Measurements from ENCODE around the gene NRP2.

NRP2 gene

DNA sequence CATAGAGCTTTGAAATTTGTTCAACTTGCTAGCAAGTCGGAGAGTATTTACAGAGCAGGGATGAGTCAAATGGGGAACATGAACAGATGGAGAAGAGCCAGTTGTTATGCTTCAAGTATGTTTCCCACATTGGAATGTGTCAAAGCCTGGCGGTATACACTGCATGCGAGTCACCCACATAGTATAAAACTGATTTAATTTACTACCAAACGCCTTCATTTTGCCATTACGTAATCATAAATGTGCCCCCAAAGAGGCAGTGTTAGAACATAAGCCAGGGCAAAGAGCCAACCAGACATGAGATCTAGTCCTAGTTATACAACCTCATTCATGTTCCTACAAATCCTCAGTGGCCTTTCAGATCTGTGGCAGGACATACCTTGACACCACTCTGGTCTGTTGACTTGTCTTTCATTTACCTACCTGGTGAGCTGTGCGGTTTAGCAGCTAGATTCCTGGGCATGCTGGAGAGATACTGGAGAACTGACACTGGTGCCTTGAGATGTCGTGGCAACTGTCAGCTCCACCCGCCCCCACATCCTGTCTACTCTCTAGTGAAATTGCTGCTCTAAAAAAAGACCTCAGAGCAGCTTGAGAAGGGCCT is 21.7 kb upstream of the NRP2 start:
- DNase-seq (ENCODE audit: low read depth), result peak; percentile 20

DNA sequence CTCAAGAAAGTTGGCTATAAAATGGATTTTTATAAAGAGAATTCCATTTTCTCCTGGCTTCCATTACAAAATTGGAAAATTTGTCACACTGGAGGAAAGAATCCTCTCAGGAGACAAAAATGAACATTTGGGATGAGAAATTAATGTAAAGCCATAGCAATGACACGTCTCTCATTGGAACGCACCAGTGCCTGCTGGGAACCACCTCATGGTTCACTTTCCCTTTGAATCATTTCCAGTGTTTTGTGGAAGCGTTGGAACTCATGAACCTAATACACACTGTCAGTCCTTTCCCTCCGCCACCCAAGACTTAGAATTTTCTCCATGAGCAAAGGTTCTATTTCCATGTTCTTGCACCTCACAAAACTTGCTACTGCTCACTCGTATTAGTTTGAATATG is 21.0 kb upstream of the NRP2 start:
- DNase-seq (ENCODE audit: low read depth), result no peak

DNA sequence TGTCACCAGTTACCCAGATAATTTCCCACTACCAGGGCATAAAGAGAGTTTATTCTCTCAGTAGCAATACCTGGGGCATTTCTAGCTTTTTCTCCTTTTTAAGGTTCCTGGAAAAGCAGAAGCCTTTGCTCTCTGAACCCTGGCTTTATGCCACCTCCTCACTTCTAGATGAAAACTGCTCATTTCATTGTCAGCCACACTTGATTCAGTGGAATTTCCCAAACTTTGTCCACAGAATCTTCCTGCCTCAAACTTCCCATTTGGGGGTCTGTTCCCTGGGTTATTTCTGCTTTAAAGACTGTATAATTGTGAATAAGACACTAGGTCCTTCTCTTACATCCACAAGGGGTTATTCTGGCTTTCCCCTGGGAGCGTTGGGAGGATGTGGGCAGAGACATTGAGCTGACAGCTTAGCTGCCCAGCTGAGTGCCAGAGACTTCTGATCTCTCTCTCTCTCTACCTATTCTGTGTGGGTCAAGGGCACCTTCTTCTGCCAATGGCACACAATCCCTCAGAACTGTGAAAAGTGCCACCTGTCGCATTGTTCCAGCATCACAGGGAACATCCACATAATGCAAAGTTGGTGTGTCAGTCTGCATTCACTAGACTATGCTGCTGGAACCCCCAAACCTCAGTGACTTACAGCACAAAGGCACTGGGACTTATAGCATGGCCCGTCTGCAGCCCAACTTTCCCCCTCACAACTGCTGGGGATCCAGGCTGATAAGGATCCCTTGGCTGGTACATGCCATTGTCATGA is 19.9 kb upstream of the NRP2 start:
- DNase-seq (ENCODE audit: low read depth), result no peak

DNA sequence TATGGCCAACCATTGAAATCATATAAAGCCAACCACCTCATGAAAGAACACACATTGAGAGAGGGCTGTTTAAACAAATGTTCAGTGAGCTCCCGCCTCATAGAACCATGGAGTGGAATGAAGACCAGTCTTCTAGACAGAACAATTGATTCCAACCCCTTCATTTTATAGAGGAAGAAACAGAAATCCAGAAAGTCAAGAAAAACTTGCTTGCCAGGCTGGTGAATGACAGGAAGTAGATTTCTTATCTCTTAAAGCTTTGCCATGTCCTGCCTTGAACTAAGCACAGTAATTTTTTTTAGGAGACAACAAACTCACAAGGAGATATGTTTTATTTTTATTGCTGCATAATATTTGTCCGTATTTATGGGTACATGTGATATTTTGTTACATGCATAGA is 16.5 kb upstream of the NRP2 start:
- DNase-seq (ENCODE audit: low read depth), result no peak

DNA sequence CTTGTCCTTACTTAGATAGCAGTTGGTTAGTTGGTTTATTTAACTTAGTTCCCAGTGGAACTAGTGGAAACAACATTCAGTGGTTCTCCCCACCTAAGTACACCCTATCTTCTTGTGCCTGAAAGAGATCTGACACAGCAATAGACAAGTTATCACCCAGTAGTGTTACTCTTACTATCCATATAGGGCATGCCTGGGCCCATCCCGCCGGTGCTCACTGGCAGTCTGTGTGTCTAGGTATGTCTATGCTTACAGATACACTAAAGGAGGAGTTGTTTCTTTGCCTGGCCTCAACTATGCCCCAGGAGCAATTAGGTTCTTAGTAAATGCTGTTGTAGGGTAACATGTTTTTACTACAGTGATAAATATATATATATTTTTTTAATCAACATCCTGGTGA is 12.0 kb upstream of the NRP2 start:
- no peak for DNase-seq (ENCODE audit: low read depth)

DNA sequence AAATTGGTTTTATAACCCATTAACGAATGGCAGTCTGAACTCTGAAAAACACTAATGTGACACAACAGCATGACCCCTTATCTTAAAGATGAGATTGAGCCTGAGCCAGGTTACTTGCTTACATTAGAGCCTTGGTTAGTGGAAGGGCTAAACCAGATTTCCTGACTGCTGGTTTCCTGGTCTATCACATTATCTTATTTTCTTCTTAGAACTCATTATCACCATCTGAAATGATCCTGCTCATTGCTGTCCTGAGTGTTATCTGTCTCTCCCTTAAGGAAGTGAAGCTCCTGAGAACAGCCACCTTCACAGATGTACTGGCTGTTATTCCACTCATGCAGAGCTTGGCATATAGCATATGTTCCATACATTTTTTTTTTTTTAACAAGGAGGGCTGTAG is 9.0 kb upstream of the NRP2 start:
- no peak for DNase-seq (ENCODE audit: low read depth)

DNA sequence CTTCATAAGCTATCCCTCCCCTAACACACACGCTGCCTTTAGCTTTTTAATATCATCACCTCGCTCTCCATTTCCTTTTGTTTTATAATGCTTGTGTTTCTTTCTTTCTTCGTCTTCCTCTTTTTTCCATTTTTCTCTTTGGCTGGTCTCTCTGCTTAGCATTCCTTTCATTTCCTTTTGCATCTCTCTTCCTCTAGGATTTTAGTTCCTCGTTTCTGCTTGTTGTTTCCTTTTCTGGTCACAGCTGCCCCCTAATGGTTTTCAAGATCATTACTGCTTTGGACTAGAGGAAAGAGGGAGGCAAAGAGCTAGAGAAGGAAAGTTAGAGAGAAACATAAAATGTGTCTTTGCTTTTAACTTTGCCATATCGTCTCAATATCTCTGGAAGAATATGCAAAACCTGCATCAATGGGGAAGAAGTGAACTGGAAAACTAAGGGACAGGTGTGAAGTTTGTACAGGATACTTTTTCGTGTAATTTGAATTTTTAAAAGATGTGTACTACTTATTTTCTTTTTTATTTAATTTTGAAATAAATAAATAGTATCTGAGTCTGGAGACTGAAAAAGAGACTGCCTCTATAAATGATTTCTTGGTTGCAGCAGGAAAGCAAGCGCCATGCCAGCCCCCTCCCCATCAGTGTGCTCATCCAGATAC is 6.3 kb upstream of the NRP2 start:
- DNase-seq (ENCODE audit: low read depth), result no peak

DNA sequence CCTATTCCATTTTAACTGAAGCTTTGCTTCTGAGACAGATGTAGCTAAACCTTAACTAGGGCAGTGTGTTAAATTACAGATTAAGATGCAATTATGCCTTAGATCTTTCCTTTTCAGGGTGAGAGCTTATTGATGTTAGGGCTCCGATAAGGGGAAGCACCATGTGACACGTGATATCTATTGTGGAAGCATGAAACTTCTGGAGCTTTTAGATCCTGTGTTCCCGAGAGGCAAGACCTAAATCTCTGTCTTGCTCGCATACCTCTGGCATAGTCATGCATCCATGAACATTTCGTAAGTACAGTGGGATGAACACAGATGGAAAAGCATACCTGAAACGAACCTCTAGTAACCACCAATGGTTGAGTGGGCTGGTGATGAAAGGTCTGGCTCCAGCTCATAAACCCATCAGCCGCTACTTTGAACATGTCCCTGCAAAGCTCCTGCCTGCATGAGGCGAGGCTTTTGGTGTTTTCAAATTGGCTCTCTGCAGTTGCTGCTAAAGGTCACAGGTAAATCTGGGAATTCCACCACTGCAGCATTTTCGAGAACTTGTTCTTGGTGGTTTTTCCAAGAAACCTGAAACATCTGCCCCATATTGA is 3.7 kb upstream of the NRP2 start:
- no peak for DNase-seq (ENCODE audit: low read depth)

DNA sequence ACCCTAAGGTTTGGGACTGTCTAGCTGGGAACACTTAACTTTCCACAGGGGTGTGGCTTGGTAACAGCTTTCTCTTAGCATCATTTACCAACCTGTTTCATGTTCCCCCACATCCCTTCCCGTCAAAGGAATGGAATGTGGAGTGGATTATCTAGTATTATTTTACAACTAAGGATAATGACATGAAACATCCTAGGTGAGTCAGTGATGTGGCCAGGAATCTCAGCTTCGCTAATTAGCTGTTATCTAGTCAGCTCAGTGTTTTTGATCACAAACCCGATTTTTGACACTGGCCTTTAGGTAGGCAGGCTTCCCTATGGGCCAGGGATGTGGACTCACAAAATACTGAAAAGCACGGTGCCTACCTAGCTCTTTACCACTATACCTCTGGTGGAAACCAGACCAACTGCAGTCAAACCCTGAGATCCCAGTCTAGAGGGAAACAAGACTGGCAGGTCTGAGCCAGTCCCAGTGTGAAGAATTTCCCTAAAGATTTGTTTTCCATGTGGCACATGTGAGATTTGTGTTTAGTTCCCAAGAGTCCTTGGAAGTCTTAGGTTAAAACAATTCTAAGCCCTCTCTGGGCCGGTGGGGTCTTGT is 2.8 kb upstream of the NRP2 start:
- DNase-seq (ENCODE audit: low read depth), result no peak

DNA sequence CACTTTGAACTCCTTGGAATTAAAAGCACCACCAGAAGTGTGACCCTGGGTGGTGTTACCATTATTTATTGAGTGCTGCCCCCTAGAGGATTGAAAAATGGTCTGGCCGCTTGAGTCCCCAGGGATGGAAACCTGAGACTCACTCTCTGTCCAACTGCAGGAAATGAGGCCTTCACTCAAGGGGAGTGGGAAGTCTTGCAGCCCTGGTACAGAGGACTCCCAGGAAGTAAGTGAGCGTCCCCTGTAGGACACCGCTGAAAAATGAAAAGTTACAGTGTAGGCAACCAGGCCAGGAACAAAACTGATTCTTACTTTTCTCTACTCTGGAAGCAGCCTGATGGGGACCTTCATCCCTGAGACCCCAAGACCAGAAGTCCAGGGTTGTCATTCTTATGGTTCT is 2.2 kb upstream of the NRP2 start:
- peak; percentile 24 for DNase-seq (ENCODE audit: low read depth)

DNA sequence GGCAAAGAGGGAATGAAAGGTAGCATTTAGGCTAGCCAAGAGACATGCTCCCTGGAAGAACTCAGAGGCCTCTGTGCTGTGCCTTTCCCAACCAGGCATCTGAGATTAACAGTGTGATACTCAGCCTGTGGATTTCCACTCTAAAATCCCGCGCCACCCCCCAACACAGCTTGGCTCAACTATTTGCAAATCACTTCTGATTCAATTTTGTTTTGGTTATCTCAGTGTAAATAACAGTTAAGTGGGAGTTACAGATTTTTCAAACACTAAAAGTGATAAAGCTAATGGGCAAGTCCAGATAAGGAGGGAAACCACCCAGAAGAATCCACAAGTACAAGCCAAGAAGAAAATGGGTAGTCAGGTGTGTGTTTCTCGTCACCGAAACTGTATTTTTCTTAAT is 1.4 kb upstream of the NRP2 start:
- DNase-seq (ENCODE audit: low read depth), result no peak

DNA sequence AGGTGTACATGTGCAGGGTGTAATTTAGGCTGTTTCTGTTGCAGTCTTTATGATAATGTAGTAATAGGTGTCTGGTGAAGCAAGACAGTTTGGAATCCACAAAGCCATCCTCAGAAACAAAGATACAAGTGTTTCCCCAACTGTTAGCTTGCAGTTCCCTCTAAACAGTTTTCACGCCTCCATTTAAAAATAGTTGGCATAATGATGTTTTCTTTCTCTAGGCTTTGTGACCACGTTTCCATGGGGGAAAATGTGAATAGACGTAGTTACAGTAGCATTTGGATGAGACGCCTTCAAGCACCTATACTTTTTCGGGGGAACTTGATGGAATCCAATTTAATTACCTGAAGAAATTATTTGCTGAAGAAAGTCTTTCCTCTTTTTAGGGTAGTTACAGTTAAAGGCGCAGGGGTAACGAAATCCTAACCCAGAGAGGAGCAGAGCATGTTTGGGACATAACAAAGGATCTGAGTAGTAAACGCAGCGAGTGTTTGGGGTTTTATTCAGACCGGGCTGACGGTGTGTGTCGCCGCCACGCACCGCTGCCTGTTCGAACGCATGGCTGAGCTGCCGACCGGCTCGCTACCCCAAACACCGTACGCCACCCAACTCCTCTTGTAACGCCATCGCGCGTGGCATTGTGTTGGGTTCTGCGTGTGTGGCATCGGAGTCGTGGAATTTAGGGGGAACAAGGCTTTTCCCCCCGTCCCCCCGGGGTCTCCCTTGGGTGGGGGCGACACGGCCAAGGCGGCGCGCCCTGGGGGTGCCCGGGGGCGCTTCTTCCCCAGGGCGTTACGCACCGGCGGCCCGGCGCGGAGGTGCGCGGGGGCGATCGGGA is 681 bp upstream of the NRP2 start:
- DNase-seq (ENCODE audit: low read depth), result no peak

DNA sequence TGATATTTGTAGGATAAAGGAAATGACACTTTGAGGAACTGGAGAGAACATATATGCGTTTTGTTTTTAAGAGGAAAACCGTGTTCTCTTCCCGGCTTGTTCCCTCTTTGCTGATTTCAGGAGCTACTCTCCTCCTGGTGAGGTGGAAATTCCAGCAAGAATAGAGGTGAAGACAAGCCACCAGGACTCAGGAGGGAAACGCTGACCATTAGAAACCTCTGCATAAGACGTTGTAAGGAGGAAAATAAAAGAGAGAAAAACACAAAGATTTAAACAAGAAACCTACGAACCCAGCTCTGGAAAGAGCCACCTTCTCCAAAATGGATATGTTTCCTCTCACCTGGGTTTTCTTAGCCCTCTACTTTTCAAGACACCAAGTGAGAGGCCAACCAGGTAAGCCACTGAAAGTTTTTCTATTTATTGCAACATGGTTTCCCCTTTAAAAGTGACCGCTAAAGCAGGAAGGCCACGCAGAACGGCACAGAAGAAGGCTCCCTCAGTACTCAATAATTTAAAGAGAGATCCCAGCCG is 735 bp downstream of the NRP2 start:
- no peak for DNase-seq (ENCODE audit: low read depth)

DNA sequence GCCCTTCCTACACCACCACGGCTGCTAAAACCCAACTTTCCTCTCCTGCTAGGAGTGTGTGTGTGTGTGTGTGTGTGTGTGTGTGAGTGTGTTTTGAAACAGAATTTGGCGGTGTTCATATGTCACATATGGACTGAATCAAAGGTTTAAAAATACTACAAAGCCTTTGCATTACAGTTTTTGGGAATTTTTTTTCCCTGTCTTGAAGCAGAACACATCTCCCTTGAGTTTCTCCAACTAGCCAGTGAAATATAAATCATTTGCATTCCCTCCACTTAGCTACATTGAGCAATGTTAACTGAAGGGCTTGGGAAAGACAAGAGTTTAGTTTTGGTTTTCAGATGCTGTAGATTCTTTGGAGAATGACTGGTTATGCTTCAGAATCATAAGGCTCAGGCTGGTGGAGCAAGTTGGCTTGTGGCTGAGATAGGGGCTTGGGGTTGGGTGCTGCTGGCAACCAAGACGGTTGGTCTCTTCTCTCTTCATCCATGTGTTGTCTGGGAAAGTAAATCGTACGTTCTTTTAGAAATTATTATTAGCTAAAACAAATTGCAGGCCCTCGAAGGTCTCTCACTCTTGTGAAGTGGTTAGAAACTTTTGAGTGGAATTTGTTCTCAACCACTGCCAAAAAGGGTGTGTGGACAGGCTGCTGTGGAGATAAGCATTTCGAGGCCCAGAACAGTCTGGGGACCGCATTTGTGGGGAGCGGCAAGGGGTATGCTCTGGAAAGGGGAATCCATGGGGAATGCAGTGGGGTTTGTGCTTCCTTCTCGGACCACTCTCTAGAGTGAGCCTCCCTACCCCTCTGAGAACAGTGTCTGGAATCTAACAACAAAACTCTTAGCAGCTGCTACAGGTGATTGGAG is 1.4 kb downstream of the NRP2 start:
- no peak for DNase-seq (ENCODE audit: low read depth)

DNA sequence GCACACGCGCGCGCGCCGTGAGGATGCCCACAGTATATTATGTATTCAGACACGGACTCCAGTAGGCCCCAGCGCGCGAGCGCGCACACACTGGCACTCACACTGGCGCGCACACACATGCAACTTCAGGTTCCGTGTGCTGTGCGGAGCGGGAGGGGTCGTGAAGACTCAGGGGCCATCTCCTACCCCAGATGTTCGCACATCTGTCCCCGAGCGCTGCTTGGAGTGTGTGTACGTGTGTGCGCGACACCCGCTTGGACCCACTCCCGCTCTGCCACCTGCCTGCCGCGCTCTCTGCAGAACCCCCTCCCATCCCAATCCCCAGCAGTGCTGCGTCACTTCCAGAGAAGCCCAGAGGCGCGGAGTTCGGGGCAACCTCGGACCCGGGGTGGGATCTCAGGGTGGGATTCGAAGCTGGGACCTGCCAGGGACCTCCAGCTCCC is 2.6 kb downstream of the NRP2 start:
- DNase-seq (ENCODE audit: low read depth), result no peak

DNA sequence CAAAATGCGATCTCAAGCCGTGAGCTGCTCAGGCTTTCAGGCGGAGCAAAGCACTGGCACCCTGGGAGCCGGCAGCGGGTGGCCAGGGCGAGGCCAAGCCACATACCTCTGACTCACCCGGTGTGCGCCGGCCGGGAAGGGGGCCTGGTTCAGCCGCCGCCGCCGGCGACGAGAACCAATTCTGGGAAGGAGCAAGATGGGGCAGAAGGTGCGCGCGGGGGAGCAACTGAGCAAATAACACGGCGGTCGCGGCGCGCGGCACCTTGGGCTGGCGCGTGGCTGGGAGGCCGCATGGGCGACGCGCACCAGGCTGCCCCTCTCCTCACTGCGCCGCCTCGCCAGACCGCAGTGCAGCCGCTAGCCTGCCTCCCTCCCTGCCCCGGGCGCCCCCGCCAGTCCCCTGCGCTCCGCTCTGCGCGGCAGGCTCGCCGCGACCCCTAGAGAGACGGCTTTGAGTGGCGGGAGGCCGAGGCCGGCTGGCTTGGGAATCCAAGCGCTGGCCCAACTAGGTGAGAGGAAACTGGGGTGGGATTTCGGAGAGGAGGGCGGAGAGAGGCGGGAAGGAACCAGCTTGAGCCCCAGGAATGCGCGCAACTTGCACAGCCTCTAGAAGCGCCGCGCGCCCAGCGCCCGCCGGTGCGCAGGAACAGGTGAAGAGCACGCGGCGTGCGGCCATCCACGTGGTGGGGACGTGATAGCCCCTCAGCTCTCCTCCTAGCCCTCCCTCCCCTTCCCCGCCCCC is 3.2 kb downstream of the NRP2 start:
- DNase-seq (ENCODE audit: low read depth), result no peak

DNA sequence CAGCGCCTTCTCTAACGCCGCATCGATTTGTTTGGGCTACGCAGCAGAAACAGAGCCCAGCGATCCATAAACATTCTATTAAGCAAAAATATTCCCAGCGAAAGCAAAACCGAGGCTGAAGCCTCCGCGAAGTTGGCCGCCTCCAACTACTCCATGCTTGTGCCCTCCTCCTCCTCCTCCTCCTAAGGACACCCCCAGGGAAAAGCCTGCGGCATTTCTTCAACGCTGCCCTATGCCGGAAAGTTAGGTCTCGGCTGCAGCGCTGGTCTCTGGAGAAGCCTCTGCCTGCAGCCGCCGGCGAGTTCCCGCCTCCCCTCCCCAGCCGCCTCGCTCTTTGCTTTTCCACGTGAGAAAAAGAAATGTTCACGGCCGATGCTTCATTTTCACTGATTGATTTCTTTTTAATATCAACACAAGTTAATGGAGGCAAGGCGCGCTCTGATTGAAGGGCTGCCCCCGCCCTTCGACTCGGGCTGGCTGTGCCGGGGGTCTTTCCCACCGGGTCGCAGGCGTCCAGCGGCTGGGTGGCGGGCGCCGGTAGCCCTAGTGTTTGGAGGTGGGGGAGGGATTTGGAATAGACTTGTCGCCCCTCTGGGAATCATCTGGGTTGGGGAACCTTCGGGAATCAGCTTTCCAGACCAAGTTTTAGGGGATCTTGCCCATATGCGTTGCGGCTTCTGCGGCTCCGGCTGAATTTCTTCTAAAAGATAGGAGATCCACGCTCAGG is 3.9 kb downstream of the NRP2 start:
- DNase-seq (ENCODE audit: low read depth), result no peak

DNA sequence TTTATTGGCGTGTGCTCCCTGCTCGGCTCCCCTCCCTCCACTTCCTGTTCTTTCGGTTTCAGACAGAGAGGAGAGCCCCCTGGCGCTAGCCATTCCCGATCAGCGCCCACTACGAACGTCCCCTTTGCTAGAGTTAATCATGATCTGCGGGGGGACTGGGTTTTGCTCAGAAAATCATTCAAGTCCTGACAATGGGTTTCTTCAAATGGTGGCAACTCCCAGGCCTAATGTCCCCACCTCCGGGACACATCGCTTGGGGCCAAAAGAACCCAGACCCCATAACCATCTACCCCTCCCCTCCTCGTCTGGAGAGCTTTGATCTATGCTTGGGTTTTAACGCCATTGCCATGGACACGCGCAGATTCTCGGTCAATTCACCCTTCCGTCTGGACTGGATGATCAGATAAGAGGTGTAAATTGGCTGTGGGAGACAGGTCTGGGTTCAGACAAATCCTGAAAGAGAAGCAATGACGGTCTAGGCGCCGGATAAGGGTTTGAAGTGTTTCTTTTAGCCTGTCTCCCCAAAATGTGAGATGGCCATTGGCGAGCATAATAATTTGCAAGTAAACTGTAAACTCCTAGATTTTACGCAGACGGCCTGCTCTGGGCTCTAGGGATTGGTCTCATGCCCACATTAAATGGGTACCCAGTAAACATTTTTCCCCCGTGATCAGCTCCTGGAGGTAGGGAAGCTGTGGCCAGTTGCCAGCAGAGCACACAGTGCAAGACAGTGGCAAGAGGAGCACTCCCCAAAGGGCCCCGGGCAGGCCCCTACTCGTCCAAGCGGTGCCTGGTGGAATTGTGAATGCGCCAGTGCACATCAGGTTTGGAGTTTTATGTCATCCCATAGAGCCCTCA is 4.7 kb downstream of the NRP2 start:
- DNase-seq (ENCODE audit: low read depth), result no peak

Measured in stimulated activated CD4-positive, alpha-beta T cell treated with anti-CD3 and anti-CD28 coated beads, Interleukin-2, amount 100 ng/mL, for 4 hours (primary cell).